ENCODE data around the gene NPR2. TPM values are rescaled to one million over a fixed set of nuclear protein-coding genes. Genes with fewer than 3 reads are reported as not detected.
A peak's percentile ranks its signal among the peaks of the same experiment; 100 is the strongest.

NPR2 gene
- total and polyA plus RNA-seq, 7 experiments from 2014 or later: 1.0 to 22.2 (median 3.9) TPM

DNA sequence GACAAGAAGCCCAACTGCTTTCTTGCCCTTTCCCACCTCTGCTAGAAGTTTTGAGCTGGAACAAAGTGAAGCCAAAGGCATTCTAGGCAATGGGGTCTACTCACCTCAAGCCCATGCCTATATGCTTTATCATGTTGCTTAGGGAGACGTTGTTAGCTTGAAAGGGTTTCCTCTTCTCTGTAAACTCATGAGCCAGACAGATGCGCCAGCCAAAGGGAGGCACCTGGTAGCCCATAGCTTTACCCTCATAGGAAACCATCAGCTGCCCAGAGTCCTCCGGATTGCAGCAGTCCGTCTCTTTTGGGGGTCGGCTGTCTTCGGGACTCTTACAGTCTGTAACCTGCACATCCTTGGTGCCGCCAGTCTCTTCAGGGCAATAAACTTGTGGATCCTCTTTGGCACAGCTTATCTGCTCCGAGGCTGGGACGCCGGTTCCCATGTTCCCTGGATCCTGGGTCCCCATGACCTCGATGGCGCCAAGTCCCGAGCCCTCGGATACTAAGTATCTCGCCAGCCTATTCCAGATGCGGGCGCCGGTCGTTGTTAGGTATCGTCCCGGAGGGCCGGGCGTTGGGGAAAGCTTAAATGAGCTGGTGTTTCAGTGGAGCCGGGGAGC is 43.0 kb upstream of the NPR2 start:
- Histone ChIP-seq H3K27me3 (ENCODE audit: control insufficient read depth in 2 of 2, insufficient read depth in 2 of 2, low read length in 2 of 2) (no peaks in the 10 kb centered on the region), H3K4me1 (ENCODE audit: control insufficient read depth in 2 of 2, insufficient read depth in 2 of 2, low read length in 2 of 2) (peaks cover 32 to 33% of the 10 kb centered on the region in 2 donors), H3K9me3 (ENCODE audit: control insufficient read depth in 2 of 3, low read length in 3 of 3) (no peaks in the 10 kb centered on the region), H3K36me3 (ENCODE audit: control insufficient read depth in 2 of 3, insufficient read depth in 3 of 3, low read length in 3 of 3) (peaks cover 4 to 49% (median 7%) of the 10 kb centered on the region in 3 experiments), H3K4me3 (ENCODE audit: low read length) (peak overlapping the region; percentile 84), H3K27ac (ENCODE audit: low read depth, low read length) (peak overlapping the region; percentile 87)
- peak in 3 of 9 donors; percentile 20 to 26 (median 26) for DNase-seq
- Mint-ChIP-seq H3K4me1 (peaks cover 39 to 72% (median 46%) of the 10 kb centered on the region in 7 donors), H3K4me3 (peak overlapping the region; percentile 78 to 93 (median 90)), H3K36me3 (peaks cover 11 to 26% (median 12%) of the 10 kb centered on the region in 5 donors), H3K27ac (peak overlapping the region; percentile 14 to 96 (median 77)), H3K9me3 (no peaks in the 10 kb centered on the region), H3K27me3 (no peaks in the 10 kb centered on the region)
- ATAC-seq: no peak
- intact Hi-C loops (cut with micrococcal nuclease): loop anchor here (1.0 to 5.0 kb wide), 4 partner anchors 8 to 631 kb away; partner anchors contain the start of genes ATOSB (in 1 of the 2) and RECK (in 1 of the 2)
- POLR2A ChIA-PET: interaction anchor here (0.6 to 5.1 kb wide), 15 partner anchors 8 to 147 kb away, joined by 3 to 50 read pairs (median 5); partner anchors contain the start of genes CCDC107, CREB3, RMRP and SPAG8
- CTCF ChIA-PET: interaction anchor here (0.7 to 5.6 kb wide), 12 partner anchors 8 to 145 kb away, joined by 3 to 61 read pairs (median 4); partner anchors contain the start of genes CCDC107, CREB3, RMRP and TLN1

DNA sequence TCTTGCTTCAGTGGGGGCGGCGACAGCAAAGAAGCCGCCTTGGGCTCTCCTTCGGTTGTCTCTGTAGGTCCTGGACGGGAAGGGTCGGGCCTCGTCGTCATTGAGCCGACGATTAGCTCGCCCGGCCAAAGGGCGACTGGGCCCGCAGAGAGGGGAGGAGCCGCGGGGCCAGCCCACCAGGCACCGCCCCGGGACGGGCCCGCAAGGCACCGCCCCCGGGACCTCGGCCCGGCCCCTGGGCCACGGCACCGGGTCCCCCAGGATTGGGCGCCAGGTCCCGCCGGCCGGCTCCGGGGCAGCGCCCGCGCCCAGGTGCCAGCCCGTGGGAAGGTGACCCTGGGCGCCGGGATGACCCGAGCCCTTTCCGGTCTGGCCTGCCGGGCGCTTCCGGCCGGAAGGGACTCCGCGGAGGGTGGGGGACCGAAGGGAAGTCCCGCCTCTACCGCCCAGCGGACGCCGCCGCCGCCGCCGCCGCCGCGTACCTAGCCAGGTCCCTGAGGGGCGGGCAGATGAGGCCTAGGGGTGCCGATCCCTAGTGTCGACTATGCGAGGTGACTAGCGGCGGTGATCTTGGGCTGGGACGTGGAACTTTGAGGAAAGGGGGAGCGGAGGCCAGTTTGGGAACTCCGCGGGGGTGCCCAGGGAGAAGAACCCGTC is 42.4 kb upstream of the NPR2 start, which contains the start of the genes GBA2 and RGP1:
GBA2 (minus strand) TSS at position 371 of the 657 bp plus-strand sequence. CDS start 524 bp downstream, outside the sequence.
RGP1 (plus strand) TSS at position 430 of the 657 bp plus-strand sequence. CDS start 469 bp downstream, outside the sequence.
- H3K9me3 ChIP-seq (ENCODE audit: control insufficient read depth in 2 of 3, low read length in 3 of 3): no peaks in the 10 kb centered on the region
- intact Hi-C loops (cut with micrococcal nuclease): loop anchor here (1.0 to 5.0 kb wide), 11 partner anchors 7 to 1372 kb away; partner anchors contain the start of genes CREB3 (in 2 of the 2), HINT2 (in 2 of the 2), TLN1 (in 2 of the 2) and ATOSB (in 1 of the 2)
- H3K27ac ChIP-seq (ENCODE audit: low read depth, low read length): peak within 1 kb of the TSS; percentile 87
- no peaks in the 10 kb centered on the region for H3K27me3 ChIP-seq (ENCODE audit: control insufficient read depth in 2 of 2, insufficient read depth in 2 of 2, low read length in 2 of 2)
- peak within 1 kb of the TSS; percentile 84 for H3K4me3 ChIP-seq (ENCODE audit: low read length)
- Mint-ChIP-seq H3K4me3 (peak within 1 kb of the TSS; percentile 89 to 98 (median 96)), H3K4me1 (peaks cover 36 to 66% (median 49%) of the 10 kb centered on the region in 7 donors), H3K9me3 (no peaks in the 10 kb centered on the region), H3K36me3 (peaks cover 7 to 28% (median 17%) of the 10 kb centered on the region in 5 donors), H3K27me3 (no peaks in the 10 kb centered on the region), H3K27ac (peak within 1 kb of the TSS; percentile 89 to 97 (median 96))
- ChIA-PET POLR2A (interaction anchor here (0.7 to 5.1 kb wide), 14 partner anchors 10 to 148 kb away, joined by 3 to 50 read pairs (median 5); partner anchors contain the start of genes CCDC107, CREB3, RMRP and SPAG8), CTCF (interaction anchor here (0.7 to 5.6 kb wide), 10 partner anchors 8 to 145 kb away, joined by 3 to 61 read pairs (median 4); partner anchors contain the start of genes CCDC107, CREB3, RMRP and TLN1)
- H3K4me1 ChIP-seq (ENCODE audit: control insufficient read depth in 2 of 2, insufficient read depth in 2 of 2, low read length in 2 of 2): peaks cover 32 to 33% of the 10 kb centered on the region in 2 donors
- DNase-seq: peak; percentile 36 to 82 (median 51)
- peaks cover 9 to 49% (median 12%) of the 10 kb centered on the region in 3 experiments for H3K36me3 ChIP-seq (ENCODE audit: control insufficient read depth in 2 of 3, insufficient read depth in 3 of 3, low read length in 3 of 3)
- peak; percentile 84 for ATAC-seq

DNA sequence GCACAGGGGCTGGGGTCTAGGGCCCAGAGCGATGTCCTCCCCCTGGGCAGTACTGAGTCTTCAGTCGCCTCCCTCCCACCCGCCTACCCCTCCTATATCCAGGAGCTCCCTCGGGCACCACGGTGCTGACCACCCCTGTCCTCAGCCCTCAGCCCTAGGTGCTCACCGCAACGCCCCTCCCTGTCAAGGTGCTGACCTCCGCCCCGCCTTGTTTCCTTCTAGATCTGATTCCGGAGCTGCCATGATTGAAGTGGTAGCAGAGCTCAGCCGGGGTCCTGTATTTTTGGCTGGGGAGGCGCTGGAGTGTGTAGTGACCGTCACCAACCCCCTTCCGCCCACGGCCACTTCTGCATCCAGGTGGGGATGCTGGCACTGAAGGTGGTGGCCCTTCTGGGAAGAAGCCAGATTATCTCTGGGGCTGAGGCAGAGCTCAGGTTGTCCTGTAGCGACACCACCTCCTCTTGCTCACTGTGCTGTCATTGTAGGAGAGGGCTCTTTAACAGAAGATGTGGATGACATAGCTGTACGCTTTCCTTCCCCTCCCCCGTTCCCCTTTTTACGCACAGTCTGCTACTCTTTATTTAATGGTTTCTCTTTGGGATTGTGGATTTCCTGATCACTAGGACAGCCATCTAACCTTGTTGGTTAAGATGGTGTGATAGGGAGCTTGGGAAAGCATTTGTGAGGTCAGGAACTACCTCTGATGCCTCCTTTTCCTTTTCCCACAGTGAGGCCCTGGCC is 41.7 kb upstream of the NPR2 start:
- peaks cover 9 to 49% (median 12%) of the 10 kb centered on the region in 3 experiments for H3K36me3 ChIP-seq (ENCODE audit: control insufficient read depth in 2 of 3, insufficient read depth in 3 of 3, low read length in 3 of 3)
- H3K4me3 ChIP-seq (ENCODE audit: low read length): peak overlapping the region; percentile 84
- ATAC-seq: peak; percentile 67
- H3K4me1 Mint-ChIP-seq: peaks cover 35 to 62% (median 50%) of the 10 kb centered on the region in 7 donors
- H3K27me3 Mint-ChIP-seq: no peaks in the 10 kb centered on the region
- no peaks in the 10 kb centered on the region for H3K9me3 Mint-ChIP-seq
- H3K4me3 Mint-ChIP-seq: peak overlapping the region; percentile 89 to 98 (median 96)
- peaks cover 7 to 26% (median 18%) of the 10 kb centered on the region in 5 donors for H3K36me3 Mint-ChIP-seq
- intact Hi-C loops (cut with micrococcal nuclease): loop anchor here (1.0 to 5.0 kb wide), 10 partner anchors 13 to 1372 kb away; partner anchors contain the start of genes CREB3 (in 2 of the 2), HINT2 (in 2 of the 2), TLN1 (in 2 of the 2) and ATOSB (in 1 of the 2)
- H3K9me3 ChIP-seq (ENCODE audit: control insufficient read depth in 2 of 3, low read length in 3 of 3): no peaks in the 10 kb centered on the region
- peak in 8 of 9 donors; percentile 45 to 62 (median 54) for DNase-seq
- peak overlapping the region; percentile 87 for H3K27ac ChIP-seq (ENCODE audit: low read depth, low read length)
- CTCF ChIA-PET: interaction anchor here (0.6 to 5.6 kb wide), 9 partner anchors 13 to 146 kb away, joined by 3 to 61 read pairs (median 3); partner anchors contain the start of genes CREB3 and TLN1
- H3K4me1 ChIP-seq (ENCODE audit: control insufficient read depth in 2 of 2, insufficient read depth in 2 of 2, low read length in 2 of 2): peaks cover 32 to 33% of the 10 kb centered on the region in 2 donors
- H3K27ac Mint-ChIP-seq: peak overlapping the region; percentile 89 to 97 (median 96)
- POLR2A ChIA-PET: interaction anchor here (0.5 to 5.1 kb wide), 13 partner anchors 9 to 1092 kb away, joined by 3 to 50 read pairs (median 5); partner anchors contain the start of genes CCDC107, CREB3, RMRP and TLN1
- H3K27me3 ChIP-seq (ENCODE audit: control insufficient read depth in 2 of 2, insufficient read depth in 2 of 2, low read length in 2 of 2): no peaks in the 10 kb centered on the region

- no peaks in the 10 kb centered on the region for H3K27me3 ChIP-seq (ENCODE audit: control insufficient read depth in 2 of 2, insufficient read depth in 2 of 2, low read length in 2 of 2)
- H3K9me3 ChIP-seq (ENCODE audit: control insufficient read depth in 2 of 3, low read length in 3 of 3): no peaks in the 10 kb centered on the region
- H3K4me3 ChIP-seq (ENCODE audit: low read length): peak overlapping the region; percentile 84
- Mint-ChIP-seq H3K4me3 (peak overlapping the region; percentile 89 to 98 (median 96)), H3K4me1 (peaks cover 32 to 63% (median 48%) of the 10 kb centered on the region in 7 donors), H3K36me3 (peaks cover 7 to 26% (median 18%) of the 10 kb centered on the region in 5 donors), H3K27me3 (no peaks in the 10 kb centered on the region), H3K27ac (peak overlapping the region; percentile 89 to 97 (median 96)), H3K9me3 (no peaks in the 10 kb centered on the region)
- H3K4me1 ChIP-seq (ENCODE audit: control insufficient read depth in 2 of 2, insufficient read depth in 2 of 2, low read length in 2 of 2): peaks cover 32 to 33% of the 10 kb centered on the region in 2 donors
- ChIA-PET CTCF (interaction anchor here (0.7 to 5.6 kb wide), 6 partner anchors 14 to 146 kb away, joined by 3 to 61 read pairs (median 4); partner anchors contain the start of genes CREB3 and TLN1), POLR2A (interaction anchor here (0.9 to 5.1 kb wide), 8 partner anchors 8 to 133 kb away, joined by 4 to 50 read pairs (median 15); partner anchors contain the start of genes CREB3 and TLN1)
- DNase-seq: peak in 1 of 9 donors; percentile 8
- H3K36me3 ChIP-seq (ENCODE audit: control insufficient read depth in 2 of 3, insufficient read depth in 3 of 3, low read length in 3 of 3): peaks cover 9 to 49% (median 12%) of the 10 kb centered on the region in 3 experiments
- no peak for ATAC-seq
- peak overlapping the region; percentile 87 for H3K27ac ChIP-seq (ENCODE audit: low read depth, low read length)
- intact Hi-C loops (cut with micrococcal nuclease): no loop called here
Measured at GRCh38 chr9:35750256-35750531, 41.2 kb upstream of the NPR2 start.

GRCh38 chr9:35753466-35753865 is 37.9 kb upstream of the NPR2 start:
- DNase-seq (no peak), ATAC-seq (no peak)
- Mint-ChIP-seq H3K36me3 (peaks cover 7 to 26% (median 18%) of the 10 kb centered on the region in 5 donors), H3K9me3 (no peaks in the 10 kb centered on the region), H3K27ac (peak overlapping the region in 2 of 9 donors; percentile 45 to 81), H3K4me3 (peak overlapping the region in 1 of 10 donors; percentile 2), H3K4me1 (peaks cover 27 to 61% (median 37%) of the 10 kb centered on the region in 7 donors), H3K27me3 (no peaks in the 10 kb centered on the region)
- Histone ChIP-seq H3K4me3 (ENCODE audit: low read length) (no peak overlapping the region), H3K27ac (ENCODE audit: low read depth, low read length) (no peak overlapping the region), H3K4me1 (ENCODE audit: control insufficient read depth in 2 of 2, insufficient read depth in 2 of 2, low read length in 2 of 2) (peaks cover 16 to 17% of the 10 kb centered on the region in 2 donors), H3K9me3 (ENCODE audit: control insufficient read depth in 2 of 3, low read length in 3 of 3) (no peaks in the 10 kb centered on the region), H3K27me3 (ENCODE audit: control insufficient read depth in 2 of 2, insufficient read depth in 2 of 2, low read length in 2 of 2) (no peaks in the 10 kb centered on the region), H3K36me3 (ENCODE audit: control insufficient read depth in 2 of 3, insufficient read depth in 3 of 3, low read length in 3 of 3) (peaks cover 9 to 54% (median 12%) of the 10 kb centered on the region in 3 experiments)
- intact Hi-C loops (cut with micrococcal nuclease): no loop called here
- CTCF ChIA-PET: interaction anchor here (1.0 to 1.7 kb wide), 3 partner anchors 18 to 158 kb away, joined by 3 read pairs; partner anchors contain the start of genes CCDC107 and RMRP
- POLR2A ChIA-PET: interaction anchor here (0.5 to 3.3 kb wide), 5 partner anchors 9 to 708 kb away, joined by 3 to 8 read pairs (median 3); partner anchors contain the start of gene HINT2
